OCI-LY1 (cell line): ENCODE data around the gene KIAA1328.

Experiments used
- H2AFZ ChIP-seq: fragments of 200-600 bp; sonication (generic), shearing (Covaris generic); 2 replicates; pipeline ENCODE4 v1.6.0; 2014; ENCODE audit warnings: antibody characterized with exemption, mild to moderate bottlenecking, low read length
- H3F3A ChIP-seq: fragments of 200-600 bp; sonication (generic), shearing (Covaris generic); 2 replicates; pipeline ENCODE4 v1.6.0; 2014; ENCODE audit warnings: mild to moderate bottlenecking, antibody characterized with exemption, low read length, moderate library complexity; ENCODE audit not compliant: insufficient read depth
- H3K27ac ChIP-seq: fragments of 200-600 bp; sonication (generic); 2 replicates; pipeline ENCODE4 v1.5.1; 2014; ENCODE audit warnings: low read length, mixed run types, mild to moderate bottlenecking, low read depth; ENCODE audit not compliant: poor library complexity, severe bottlenecking
- H3K27me3 ChIP-seq: fragments of 200-600 bp; sonication (generic); 2 replicates; pipeline ENCODE4 v1.6.0; 2014; ENCODE audit warnings: antibody characterized with exemption, mild to moderate bottlenecking, low read length, moderate library complexity; ENCODE audit not compliant: insufficient read depth
- H3K36me3 ChIP-seq: fragments of 200-600 bp; sonication (generic); 2 replicates; pipeline ENCODE4 v1.6.1; 2014; ENCODE audit warnings: mild to moderate bottlenecking, antibody characterized with exemption, low read length, moderate library complexity, mixed read lengths; ENCODE audit not compliant: insufficient read depth
- H3K4me1 ChIP-seq: fragments of 200-600 bp; sonication (generic); 2 replicates; pipeline ENCODE4 v1.5.1; 2014; ENCODE audit warnings: mild to moderate bottlenecking, low read length, moderate library complexity; ENCODE audit not compliant: insufficient read depth, severe bottlenecking
- H3K4me2 ChIP-seq: fragments of 200-600 bp; sonication (generic), shearing (Covaris generic); 2 replicates; pipeline ENCODE4 v1.6.1; 2014; ENCODE audit warnings: low read length
- H3K4me3 ChIP-seq: fragments of 200-600 bp; sonication (generic); 2 replicates; pipeline ENCODE4 v1.5.1; 2014; ENCODE audit warnings: low read length, low read depth, mild to moderate bottlenecking, mixed read lengths; ENCODE audit not compliant: poor library complexity, severe bottlenecking
- H3K79me2 ChIP-seq: fragments of 200-600 bp; shearing (Covaris generic); 2 replicates; pipeline ENCODE4 v1.6.1; 2016; ENCODE audit warnings: mixed run types, low read length, mixed read lengths; ENCODE audit not compliant: insufficient read depth
- H3K9ac ChIP-seq: fragments of 200-600 bp; sonication (generic), shearing (Covaris generic); 2 replicates; pipeline ENCODE4 v1.6.1; 2014; ENCODE audit warnings: mild to moderate bottlenecking, low read length, mixed read lengths
- H3K9me2 ChIP-seq: fragments of 200-600 bp; sonication (generic), shearing (Covaris generic); 2 replicates; pipeline ENCODE4 v1.6.1; 2014; ENCODE audit warnings: low read depth, mild to moderate bottlenecking, low read length, mixed read lengths
- H3K9me3 ChIP-seq: fragments of 200-600 bp; shearing (Covaris generic); 2 replicates; pipeline ENCODE4 v1.6.1; 2014; ENCODE audit warnings: low read length, mixed read lengths
- H4K20me1 ChIP-seq: fragments of 200-600 bp; sonication (generic), shearing (Covaris generic); 2 replicates; pipeline ENCODE4 v1.6.0; 2016; ENCODE audit warnings: mild to moderate bottlenecking, low read length; ENCODE audit not compliant: insufficient read depth
- CTCF ChIP-seq: fragments of 200-600 bp; sonication (generic), shearing (Covaris generic); IDR thresholded peaks from 2 replicates; pipeline ENCODE4 v1.5.1; 2017; ENCODE audit warnings: mild to moderate bottlenecking, antibody characterized with exemption, low read length, moderate library complexity, mixed read lengths
- EZH2 ChIP-seq: fragments of 200-600 bp; sonication (generic), shearing (Covaris generic); IDR thresholded peaks from 2 replicates; pipeline ENCODE4 v1.8.0; 2017; ENCODE audit warnings: borderline replicate concordance, mixed run types, mild to moderate bottlenecking, antibody characterized with exemption, low read length, moderate library complexity, mixed read lengths

The KIAA1328 gene

DNA sequence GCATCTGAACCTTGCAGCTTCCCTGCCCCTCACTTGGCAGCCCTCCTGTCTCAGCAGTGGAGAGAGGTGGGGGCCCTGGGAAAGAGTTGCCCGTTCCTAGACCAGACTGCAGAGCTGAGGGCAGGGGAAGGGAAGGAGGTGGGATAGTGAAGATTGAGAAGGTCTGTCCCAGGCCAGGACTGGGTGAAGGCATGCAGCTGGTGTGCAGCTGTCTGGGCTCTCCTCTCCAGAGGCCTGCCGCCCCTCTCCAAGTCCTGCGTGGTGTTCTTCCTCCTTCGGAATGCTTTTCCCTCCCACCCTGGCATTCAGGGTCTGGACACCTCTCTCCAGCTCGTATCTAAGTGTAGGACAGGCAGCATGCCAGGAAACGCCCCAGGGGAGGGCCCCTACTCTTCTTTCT is 413.2 kb downstream of the KIAA1328 start:
- no peak for TF ChIP-seq EZH2
- no peak for TF ChIP-seq CTCF
- Histone ChIP-seq H3K36me3 (no peaks in the 10 kb centered on the region), H3K4me1 (no peaks in the 10 kb centered on the region), H3K4me3 (no peak overlapping the region), H3K9me3 (no peaks in the 10 kb centered on the region), H3K9ac (no peak overlapping the region), H3F3A (no peaks in the 10 kb centered on the region), H3K4me2 (no peak overlapping the region), H2AFZ (no peak overlapping the region), H3K79me2 (no peaks in the 10 kb centered on the region), H4K20me1 (no peaks in the 10 kb centered on the region), H3K9me2 (no peaks in the 10 kb centered on the region), H3K27ac (no peak overlapping the region), H3K27me3 (0 out of 2 replicates have a peak, but pooled peaks cover 5% of the 10 kb centered on the region)

DNA sequence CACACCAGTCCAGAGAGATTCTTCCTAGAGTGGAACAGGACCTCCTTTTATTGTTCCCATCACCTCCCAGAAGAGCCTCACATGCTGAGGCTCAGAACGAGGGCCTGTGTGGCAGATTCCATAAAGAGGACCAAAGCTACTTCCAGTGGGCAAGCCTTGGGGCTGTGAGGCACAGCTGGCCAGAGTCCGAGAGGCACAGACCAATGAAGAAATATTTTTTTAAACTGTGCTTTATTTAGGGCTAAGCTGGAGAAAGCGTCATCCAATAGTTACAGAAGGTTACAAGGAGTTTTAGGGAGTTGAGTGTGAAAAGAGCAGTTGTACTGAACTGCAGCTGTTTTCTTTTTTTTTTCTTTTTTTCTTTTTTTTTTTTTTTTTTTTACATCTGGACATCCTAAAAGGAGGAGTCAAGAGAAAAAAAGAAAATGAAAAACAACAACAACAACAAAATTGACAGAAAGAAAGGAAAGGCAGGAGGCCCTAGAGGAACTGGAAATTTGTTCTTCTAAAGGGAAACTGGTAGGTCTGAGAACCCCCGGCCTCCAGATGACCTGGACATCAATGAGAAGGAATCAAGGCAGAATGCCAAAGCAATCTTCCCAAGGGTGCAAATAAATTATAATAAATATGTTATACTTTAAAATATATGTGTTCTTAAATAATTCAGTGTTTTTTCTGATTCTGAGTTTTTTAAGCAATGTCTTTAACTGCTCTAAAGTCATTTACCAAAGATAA is 414.1 kb downstream of the KIAA1328 start:
- 0 out of 2 replicates have a peak, but pooled peaks cover 5% of the 10 kb centered on the region for H3K27me3 ChIP-seq
- no peaks in the 10 kb centered on the region for H3K9me3 ChIP-seq
- no peak overlapping the region for H2AFZ ChIP-seq
- no peak overlapping the region for H3K9ac ChIP-seq
- H3K4me2 ChIP-seq, result no peak overlapping the region
- H3K79me2 ChIP-seq, result no peaks in the 10 kb centered on the region
- TF ChIP-seq CTCF (no peak), EZH2 (no peak)
- H3K4me3 ChIP-seq, result no peak overlapping the region
- H3K4me1 ChIP-seq, result no peaks in the 10 kb centered on the region
- no peaks in the 10 kb centered on the region for H3K36me3 ChIP-seq
- no peaks in the 10 kb centered on the region for H3F3A ChIP-seq
- no peaks in the 10 kb centered on the region for H3K9me2 ChIP-seq
- H3K27ac ChIP-seq, result no peak overlapping the region
- H4K20me1 ChIP-seq, result no peaks in the 10 kb centered on the region

- H3F3A ChIP-seq, result no peaks in the 10 kb centered on the region
- H3K27ac ChIP-seq, result no peak overlapping the region
- no peaks in the 10 kb centered on the region for H3K9me3 ChIP-seq
- no peaks in the 10 kb centered on the region for H3K4me1 ChIP-seq
- H3K27me3 ChIP-seq, result 0 out of 2 replicates have a peak, but pooled peaks cover 5% of the 10 kb centered on the region
- H3K4me2 ChIP-seq, result no peak overlapping the region
- no peaks in the 10 kb centered on the region for H3K9me2 ChIP-seq
- H3K9ac ChIP-seq, result no peak overlapping the region
- no peak overlapping the region for H3K4me3 ChIP-seq
- TF ChIP-seq CTCF (no peak), EZH2 (no peak)
- H2AFZ ChIP-seq, result no peak overlapping the region
- no peaks in the 10 kb centered on the region for H3K79me2 ChIP-seq
- no peaks in the 10 kb centered on the region for H3K36me3 ChIP-seq
- no peaks in the 10 kb centered on the region for H4K20me1 ChIP-seq
Observed at GRCh38 chr18:37243741-37244140, 414.8 kb downstream of the KIAA1328 start.
